Measurements from ENCODE around the gene KDM1A. TPM values are rescaled to one million over a fixed set of nuclear protein-coding genes. Genes with fewer than 3 reads are reported as not detected.

Gene KDM1A
- total RNA-seq, 1 experiment from 2014 or later = 110 TPM

GRCh38 chr1:23035823-23036452, 16.7 kb downstream of the KDM1A start:
- peaks cover 3% of the 10 kb centered on the region; the same call in 1 of the 2 replicates for H4K20me1 ChIP-seq (ENCODE audit: insufficient read depth, low read depth, low read length)
- H3K9ac ChIP-seq (ENCODE audit: low read length) = no peak overlapping the region
- no peaks in the 10 kb centered on the region for H3K9me3 ChIP-seq (ENCODE audit: low read length)
- no peak overlapping the region for H3K4me2 ChIP-seq (ENCODE audit: low read depth, low read length, poor library complexity, severe bottlenecking)
- H3K4me1 ChIP-seq (ENCODE audit: low read length) = peaks cover 59% of the 10 kb centered on the region
- no peak for DNase-seq
- H3K27ac ChIP-seq (ENCODE audit: low read length) = no peak overlapping the region
- H3K4me3 ChIP-seq (ENCODE audit: low read length) = no peak overlapping the region
- no peaks in the 10 kb centered on the region for H3K27me3 ChIP-seq (ENCODE audit: low read length)
- peaks cover 92% of the 10 kb centered on the region for H3K79me2 ChIP-seq (ENCODE audit: low read length)
- no peak overlapping the region for H2AFZ ChIP-seq (ENCODE audit: low read length)
- no peaks in the 10 kb centered on the region for H3K9me2 ChIP-seq (replicated peaks; ENCODE audit: insufficient read depth, low read length)
- no peaks in the 10 kb centered on the region for H3K36me3 ChIP-seq (ENCODE audit: insufficient read depth, low read length)

GRCh38 chr1:23037081-23037740, 17.9 kb downstream of the KDM1A start:
- Histone ChIP-seq H3K9ac (ENCODE audit: low read length) (no peak overlapping the region), H3K79me2 (ENCODE audit: low read length) (peaks cover 94% of the 10 kb centered on the region), H3K9me3 (ENCODE audit: low read length) (no peaks in the 10 kb centered on the region), H3K4me2 (ENCODE audit: low read depth, low read length, poor library complexity, severe bottlenecking) (no peak overlapping the region), H4K20me1 (ENCODE audit: insufficient read depth, low read depth, low read length) (no peaks in the 10 kb centered on the region), H3K4me3 (ENCODE audit: low read length) (no peak overlapping the region), H3K9me2 (replicated peaks; ENCODE audit: insufficient read depth, low read length) (no peaks in the 10 kb centered on the region), H3K36me3 (ENCODE audit: insufficient read depth, low read length) (no peaks in the 10 kb centered on the region), H3K4me1 (ENCODE audit: low read length) (peaks cover 46% of the 10 kb centered on the region), H3K27me3 (ENCODE audit: low read length) (no peaks in the 10 kb centered on the region), H2AFZ (ENCODE audit: low read length) (no peak overlapping the region), H3K27ac (ENCODE audit: low read length) (no peak overlapping the region)
- DNase-seq = no peak

- Histone ChIP-seq H3K4me2 (ENCODE audit: low read depth, low read length, poor library complexity, severe bottlenecking) (no peak overlapping the region), H4K20me1 (ENCODE audit: insufficient read depth, low read depth, low read length) (peaks cover 2% of the 10 kb centered on the region; the same call in 1 of the 2 replicates), H3K36me3 (ENCODE audit: insufficient read depth, low read length) (no peaks in the 10 kb centered on the region), H3K79me2 (ENCODE audit: low read length) (peaks cover 96% of the 10 kb centered on the region), H3K27me3 (ENCODE audit: low read length) (no peaks in the 10 kb centered on the region), H2AFZ (ENCODE audit: low read length) (no peak overlapping the region), H3K9me3 (ENCODE audit: low read length) (no peaks in the 10 kb centered on the region), H3K9ac (ENCODE audit: low read length) (no peak overlapping the region), H3K4me3 (ENCODE audit: low read length) (no peak overlapping the region), H3K4me1 (ENCODE audit: low read length) (peaks cover 27% of the 10 kb centered on the region), H3K9me2 (replicated peaks; ENCODE audit: insufficient read depth, low read length) (no peaks in the 10 kb centered on the region), H3K27ac (ENCODE audit: low read length) (no peak overlapping the region)
- DNase-seq = no peak
These were observed 20.1 kb downstream of the KDM1A start for GRCh38 chr1:23039308-23039826.

- Histone ChIP-seq H3K27me3 (ENCODE audit: low read length) (no peaks in the 10 kb centered on the region), H3K9me3 (ENCODE audit: low read length) (no peaks in the 10 kb centered on the region), H2AFZ (ENCODE audit: low read length) (no peak overlapping the region), H4K20me1 (ENCODE audit: insufficient read depth, low read depth, low read length) (peaks cover 5% of the 10 kb centered on the region; the same call in 1 of the 2 replicates), H3K9ac (ENCODE audit: low read length) (no peak overlapping the region), H3K4me1 (ENCODE audit: low read length) (peaks cover 28% of the 10 kb centered on the region), H3K79me2 (ENCODE audit: low read length) (peaks cover 96% of the 10 kb centered on the region), H3K36me3 (ENCODE audit: insufficient read depth, low read length) (no peaks in the 10 kb centered on the region), H3K4me3 (ENCODE audit: low read length) (no peak overlapping the region), H3K27ac (ENCODE audit: low read length) (no peak overlapping the region), H3K4me2 (ENCODE audit: low read depth, low read length, poor library complexity, severe bottlenecking) (no peak overlapping the region), H3K9me2 (replicated peaks; ENCODE audit: insufficient read depth, low read length) (no peaks in the 10 kb centered on the region)
- DNase-seq = no peak
These were observed 21.2 kb downstream of the KDM1A start for GRCh38 chr1:23040509-23040908.

GRCh38 chr1:23044035-23044434, 24.8 kb downstream of the KDM1A start:
- H3K9me2 ChIP-seq (replicated peaks; ENCODE audit: insufficient read depth, low read length) = no peaks in the 10 kb centered on the region
- no peak overlapping the region for H3K4me2 ChIP-seq (ENCODE audit: low read depth, low read length, poor library complexity, severe bottlenecking)
- H3K27me3 ChIP-seq (ENCODE audit: low read length) = no peaks in the 10 kb centered on the region
- no peaks in the 10 kb centered on the region for H3K36me3 ChIP-seq (ENCODE audit: insufficient read depth, low read length)
- H3K9ac ChIP-seq (ENCODE audit: low read length) = no peak overlapping the region
- peaks cover 94% of the 10 kb centered on the region for H3K79me2 ChIP-seq (ENCODE audit: low read length)
- no peaks in the 10 kb centered on the region for H3K9me3 ChIP-seq (ENCODE audit: low read length)
- peaks cover 10% of the 10 kb centered on the region; the same call in 1 of the 2 replicates for H4K20me1 ChIP-seq (ENCODE audit: insufficient read depth, low read depth, low read length)
- no peak overlapping the region for H3K4me3 ChIP-seq (ENCODE audit: low read length)
- DNase-seq = no peak
- H3K4me1 ChIP-seq (ENCODE audit: low read length) = peaks cover 19% of the 10 kb centered on the region
- no peak overlapping the region for H3K27ac ChIP-seq (ENCODE audit: low read length)
- H2AFZ ChIP-seq (ENCODE audit: low read length) = no peak overlapping the region

GRCh38 chr1:23050201-23050600, 30.9 kb downstream of the KDM1A start:
- H3K79me2 ChIP-seq (ENCODE audit: low read length) = peaks cover 86% of the 10 kb centered on the region
- no peaks in the 10 kb centered on the region for H3K9me3 ChIP-seq (ENCODE audit: low read length)

GRCh38 chr1:23051290-23051909, 32.1 kb downstream of the KDM1A start:
- no peaks in the 10 kb centered on the region for H3K9me3 ChIP-seq (ENCODE audit: low read length)
- H3K79me2 ChIP-seq (ENCODE audit: low read length) = peaks cover 76% of the 10 kb centered on the region
- no peaks in the 10 kb centered on the region for H4K20me1 ChIP-seq (ENCODE audit: insufficient read depth, low read depth, low read length)
- H3K27me3 ChIP-seq (ENCODE audit: low read length) = no peaks in the 10 kb centered on the region
- no peak overlapping the region for H3K9ac ChIP-seq (ENCODE audit: low read length)
- H3K9me2 ChIP-seq (replicated peaks; ENCODE audit: insufficient read depth, low read length) = no peaks in the 10 kb centered on the region
- no peaks in the 10 kb centered on the region; the same call in 1 of the 2 replicates for H3K4me1 ChIP-seq (ENCODE audit: low read length)
- no peak overlapping the region for H2AFZ ChIP-seq (ENCODE audit: low read length)
- no peak overlapping the region for H3K4me3 ChIP-seq (ENCODE audit: low read length)
- no peak overlapping the region for H3K4me2 ChIP-seq (ENCODE audit: low read depth, low read length, poor library complexity, severe bottlenecking)
- H3K36me3 ChIP-seq (ENCODE audit: insufficient read depth, low read length) = peaks cover 30% of the 10 kb centered on the region; the same call in 1 of the 2 replicates
- no peak overlapping the region for H3K27ac ChIP-seq (ENCODE audit: low read length)
- DNase-seq = no peak

More at GRCh38 chr1:23050201-23050600, 30.9 kb downstream of the KDM1A start:
- no peak overlapping the region for H3K27ac ChIP-seq (ENCODE audit: low read length)
- H3K4me2 ChIP-seq (ENCODE audit: low read depth, low read length, poor library complexity, severe bottlenecking) = no peak overlapping the region
- H3K4me3 ChIP-seq (ENCODE audit: low read length) = no peak overlapping the region
- H3K9me2 ChIP-seq (replicated peaks; ENCODE audit: insufficient read depth, low read length) = no peaks in the 10 kb centered on the region
- no peaks in the 10 kb centered on the region for H3K27me3 ChIP-seq (ENCODE audit: low read length)
- H3K9ac ChIP-seq (ENCODE audit: low read length) = no peak overlapping the region
- DNase-seq = no peak
- H2AFZ ChIP-seq (ENCODE audit: low read length) = no peak overlapping the region
- H4K20me1 ChIP-seq (ENCODE audit: insufficient read depth, low read depth, low read length) = 0 out of 2 replicates have a peak, but pooled peaks cover 6% of the 10 kb centered on the region
- peaks cover 5% of the 10 kb centered on the region for H3K4me1 ChIP-seq (ENCODE audit: low read length)
- peaks cover 26% of the 10 kb centered on the region; the same call in 1 of the 2 replicates for H3K36me3 ChIP-seq (ENCODE audit: insufficient read depth, low read length)

- no peak for DNase-seq
- peaks cover 71% of the 10 kb centered on the region; the same call in 1 of the 2 replicates for H3K36me3 ChIP-seq (ENCODE audit: insufficient read depth, low read length)
- H3K4me2 ChIP-seq (ENCODE audit: low read depth, low read length, poor library complexity, severe bottlenecking) = no peak overlapping the region
These were observed 38.0 kb downstream of the KDM1A start for GRCh38 chr1:23057301-23057700.

More at GRCh38 chr1:23057301-23057700, 38.0 kb downstream of the KDM1A start:
- Histone ChIP-seq H3K79me2 (ENCODE audit: low read length) (peaks cover 59% of the 10 kb centered on the region), H3K27ac (ENCODE audit: low read length) (no peak overlapping the region), H3K9me2 (replicated peaks; ENCODE audit: insufficient read depth, low read length) (no peaks in the 10 kb centered on the region), H3K4me3 (ENCODE audit: low read length) (no peak overlapping the region), H3K4me1 (ENCODE audit: low read length) (no peaks in the 10 kb centered on the region), H2AFZ (ENCODE audit: low read length) (no peak overlapping the region), H3K9ac (ENCODE audit: low read length) (no peak overlapping the region), H3K9me3 (ENCODE audit: low read length) (no peaks in the 10 kb centered on the region), H4K20me1 (ENCODE audit: insufficient read depth, low read depth, low read length) (no peaks in the 10 kb centered on the region), H3K27me3 (ENCODE audit: low read length) (no peaks in the 10 kb centered on the region)

All from Karpas-422 (cell line).